IMR-90 (cell line): ENCODE measurements around the gene MIPEP. TPM values are rescaled to one million over a fixed set of nuclear protein-coding genes. Genes with fewer than 3 reads are reported as not detected.
"Not testable (repeated sequence)": the region's sequence is repeated elsewhere in the genome, so short reads cannot be mapped to it uniquely, and the experiment has no call there.

Experiments used
- ATAC-seq: fragments of 200-7000 bp; cut with Tn5 transposase; 2 replicates; pipeline ENCODE4 v1.9.1; 2020; ENCODE audit warnings: low read depth, mild to moderate bottlenecking, moderate library complexity
- BruUV-seq: library from RNA; stranded (reverse); fragments of 400-500 nt; replicated peaks from 2 replicates; lab custom pipeline; 2021; lab: Mats Ljungman, UMichigan
- CTCF ChIA-PET: fragments of 300-600 bp; formaldehyde crosslinking; extraction: SDS; loops from one replicate; lab custom pipeline; 2021; ENCODE audit warnings: antibody characterized with exemption; lab: Yijun Ruan, JAX
- POLR2A ChIA-PET: fragments of 300-600 bp; sonication (Branson Sonifier 250); formaldehyde crosslinking; loops from one replicate; lab custom pipeline; 2022; ENCODE audit warnings: antibody characterized with exemption; ENCODE audit not compliant: unreplicated experiment; lab: Charles Lee
- DNase-seq: peaks from one replicate; pipeline ENCODE4 v3.0.0; 2013
- H2AFZ ChIP-seq: replicated peaks from 2 replicates; pipeline ENCODE3; 2013; ENCODE audit warnings: low read length, mild to moderate bottlenecking; ENCODE audit not compliant: poor library complexity
- H2AK5ac ChIP-seq: 2 replicates; pipeline ENCODE4 v1.6.1; 2013; ENCODE audit warnings: low read depth, low read length, inconsistent platforms
- H2AK9ac ChIP-seq: replicated peaks from 2 replicates; pipeline ENCODE3; 2013; ENCODE audit warnings: mild to moderate bottlenecking, low read depth, low read length, moderate library complexity; ENCODE audit not compliant: poor library complexity
- H2BK120ac ChIP-seq: 2 replicates; pipeline ENCODE4 v1.6.1; 2013; ENCODE audit warnings: low read depth, low read length, inconsistent platforms
- H2BK15ac ChIP-seq: 3 replicates; pipeline ENCODE4 v1.6.1; 2013; ENCODE audit warnings: low read depth, low read length, inconsistent platforms
- H2BK20ac ChIP-seq: 2 replicates; pipeline ENCODE4 v1.6.1; 2013; ENCODE audit warnings: low read depth, mild to moderate bottlenecking, inconsistent platforms, low read length, moderate library complexity
- H2BK5ac ChIP-seq: 2 replicates; pipeline ENCODE4 v1.6.1; 2013; ENCODE audit warnings: mild to moderate bottlenecking, low read depth, low read length, inconsistent platforms; ENCODE audit not compliant: poor library complexity, severe bottlenecking
- H3K14ac ChIP-seq: replicated peaks from 2 replicates; pipeline ENCODE4 v1.6.1; 2013; ENCODE audit warnings: low read depth, low read length, inconsistent platforms
- H3K18ac ChIP-seq: 2 replicates; pipeline ENCODE4 v1.6.1; 2013; ENCODE audit warnings: low read depth, low read length, control low read depth
- H3K23ac ChIP-seq: 2 replicates; pipeline ENCODE4 v1.6.1; 2013; ENCODE audit warnings: low read depth, low read length, inconsistent platforms
- H3K27ac ChIP-seq: 2 replicates; pipeline ENCODE4 v1.5.1; 2013; ENCODE audit warnings: mild to moderate bottlenecking, control low read depth, low read length; ENCODE audit not compliant: insufficient read depth
- H3K27me3 ChIP-seq: 2 replicates; pipeline ENCODE4 v1.6.1; 2013; ENCODE audit warnings: low read length; ENCODE audit not compliant: control insufficient read depth, insufficient read depth
- H3K36me3 ChIP-seq: 2 replicates; pipeline ENCODE4 v1.6.1; 2013; ENCODE audit warnings: low read length, mixed read lengths; ENCODE audit not compliant: control insufficient read depth, insufficient read depth
- H3K4ac ChIP-seq: 2 replicates; pipeline ENCODE4 v1.6.1; 2013; ENCODE audit warnings: low read depth, low read length, inconsistent platforms
- H3K4me1 ChIP-seq: 2 replicates; pipeline ENCODE4 v1.6.1; 2013; ENCODE audit warnings: low read length, mixed read lengths; ENCODE audit not compliant: control insufficient read depth, insufficient read depth
- H3K4me2 ChIP-seq: 2 replicates; pipeline ENCODE4 v1.6.1; 2013; ENCODE audit warnings: low read depth, mild to moderate bottlenecking, control low read depth, low read length, moderate library complexity
- H3K4me3 ChIP-seq: 2 replicates; pipeline ENCODE4 v1.5.1; 2013; ENCODE audit warnings: low read depth, mild to moderate bottlenecking, control low read depth, low read length, moderate library complexity; ENCODE audit not compliant: insufficient read depth
- H3K56ac ChIP-seq: 2 replicates; pipeline ENCODE4 v1.6.1; 2013; ENCODE audit warnings: low read length, inconsistent platforms; ENCODE audit not compliant: insufficient read depth; ENCODE audit errors: extremely low read depth
- H3K79me1 ChIP-seq, 2 experiments: 2 replicates each; pipeline ENCODE4 v1.6.1; 2013; ENCODE audit warnings: low read length in 2 of 2, inconsistent platforms in 1 of 2, low read depth in 1 of 2
- H3K9ac ChIP-seq: 2 replicates; pipeline ENCODE4 v1.6.1; 2013; ENCODE audit warnings: low read depth, low read length, control low read depth
- H3K9me1 ChIP-seq: 2 replicates; pipeline ENCODE4 v1.6.1; 2013; ENCODE audit warnings: low read length, inconsistent platforms; ENCODE audit not compliant: insufficient read depth
- H3K9me3 ChIP-seq: 2 replicates; pipeline ENCODE4 v1.6.1; 2013; ENCODE audit warnings: low read length; ENCODE audit not compliant: control insufficient read depth, insufficient read depth
- H4K20me1 ChIP-seq: 2 replicates; pipeline ENCODE4 v1.6.1; 2013; ENCODE audit warnings: low read length, inconsistent platforms; ENCODE audit not compliant: insufficient read depth
- H4K5ac ChIP-seq: 2 replicates; pipeline ENCODE4 v1.6.1; 2013; ENCODE audit warnings: mild to moderate bottlenecking, low read depth, low read length, control low read depth
- H4K8ac ChIP-seq, 2 experiments: 2 replicates each; pipeline ENCODE4 v1.6.1; 2013; ENCODE audit warnings: low read depth in 2 of 2, low read length in 2 of 2, control low read depth in 1 of 2, inconsistent platforms in 1 of 2
- H4K91ac ChIP-seq: 2 replicates; pipeline ENCODE4 v1.6.1; 2013; ENCODE audit warnings: low read depth, low read length, inconsistent platforms; ENCODE audit not compliant: insufficient read depth
- WGBS, 2 experiments: methylation state at CpG; one replicate each; pipeline versions ENCODE4 v1.1.5 to v1.1.7; 2013; ENCODE audit warnings: missing lambda C conversion rate in 2 of 2; ENCODE audit not compliant: insufficient read length in 1 of 2; ENCODE audit errors: extremely low coverage in 2 of 2; 5-methylcytosine and 5-hydroxymethylcytosine counted together
- dilution Hi-C: fragments of 300-500 bp; cut with HindIII; formaldehyde crosslinking; loops from one replicate; pipeline ENCODE4 v1.14.3; 2018; ENCODE audit warnings: low sequenced_read_pairs; ENCODE audit not compliant: unreplicated experiment
- in situ Hi-C: fragments of 300-500 bp; cut with MboI; formaldehyde crosslinking; loops from 3 replicates; pipeline ENCODE4 v1.14.3; 2019; ENCODE audit warnings: low sequenced_read_pairs, inconsistent platforms, mixed read lengths
- intact Hi-C: fragments of 100-400 bp; cut with micrococcal nuclease; formaldehyde crosslinking; loops from 2 replicates; pipeline ENCODE4 v1.10.0; 2022
- polyA plus RNA-seq, 3 experiments: library from polyadenylated mRNA; depleted of rRNA; stranded (reverse); fragments of >200 nt; gene quantifications; 2 replicates each; pipeline ENCODE4 v1.2.3, GENCODE V29; 2012; ENCODE audit warnings: low replicate concordance in 1 of 3
- total RNA-seq: library from RNA; depleted of rRNA; stranded (reverse); fragments of >200 nt; gene quantifications from 2 replicates; pipeline ENCODE4 v1.2.3, GENCODE V29; 2012

Gene MIPEP
- total and polyA plus RNA-seq, 2 of the 4 experiments (the other 2 are of a cell fraction) = 15.0 to 21.5 TPM

- in situ Hi-C loops, H2AK9ac ChIP-seq, H3K56ac ChIP-seq, CTCF ChIA-PET, H3K9me3 ChIP-seq, H4K5ac ChIP-seq, BruUV-seq, H3K18ac ChIP-seq, H3K27ac ChIP-seq, dilution Hi-C loops, H4K8ac ChIP-seq, H3K4me2 ChIP-seq, H2BK5ac ChIP-seq, H4K20me1 ChIP-seq, H2BK15ac ChIP-seq, H3K27me3 ChIP-seq, H3K79me1 ChIP-seq, H3K4me3 ChIP-seq, H3K14ac ChIP-seq, H2AFZ ChIP-seq, ATAC-seq, H2AK5ac ChIP-seq, H3K9me1 ChIP-seq, DNase-seq, H4K91ac ChIP-seq, H3K23ac ChIP-seq, H2BK20ac ChIP-seq, H2BK120ac ChIP-seq, intact Hi-C loops, H3K36me3 ChIP-seq, H3K9ac ChIP-seq, H3K4ac ChIP-seq: not testable (repeated sequence)
- POLR2A ChIA-PET = interaction anchor here (0.6 kb wide), 1 partner anchor 441 kb away, joined by 4 read pairs; no protein-coding TSS in a partner anchor
- WGBS, 2 experiments = no CpG with 5 or more reads among the region's 8 CpGs
- H3K4me1 ChIP-seq = peaks cover 10% of the 10 kb centered on the region
These were observed 127.4 kb downstream of the MIPEP start for GRCh38 chr13:23761760-23762159.
